Gastrocnemius medialis (tissue), 4 donors: ENCODE measurements around the gene IL36B. TPM values are rescaled to one million over a fixed set of nuclear protein-coding genes. Genes with fewer than 3 reads are reported as not detected.

Source experiments
- ATAC-seq, 2 donors: fragments of 150-250 bp; one replicate each; pipeline ENCODE4 v1.9.1; 2016
- DNase-seq, 2 donors: peaks; one replicate each; pipeline ENCODE4 v3.0.0-alpha.2; 2019
- H3K27ac ChIP-seq, 4 donors: fragments of 200-600 bp; sonication (generic); 1 replicate in 1 of 4; 2 replicates in 3 of 4; pipeline ENCODE4 v1.5.1; 2016 to 2018; ENCODE audit warnings: mild to moderate bottlenecking in 2 of 4, moderate library complexity in 1 of 4
- H3K27me3 ChIP-seq, 3 donors: fragments of 200-600 bp; sonication (generic) in 2 of 3; 1 replicate in 1 of 3; 2 replicates in 2 of 3; pipeline versions ENCODE4 v1.5.1 to v1.6.0; 2016 to 2019; ENCODE audit warnings: mild to moderate bottlenecking in 1 of 3, moderate library complexity in 1 of 3
- H3K36me3 ChIP-seq, 2 donors: fragments of 200-600 bp; sonication (generic) in 1 of 2; one replicate each; pipeline ENCODE4 v1.5.1; 2017 to 2018
- H3K4me1 ChIP-seq, 2 donors: fragments of 200-600 bp; sonication (generic) in 1 of 2; one replicate each; pipeline ENCODE4 v1.5.1; 2016 to 2017; ENCODE audit warnings: mild to moderate bottlenecking in 2 of 2
- H3K4me3 ChIP-seq, 4 donors: fragments of 200-600 bp; sonication (generic) in 3 of 4; 1 replicate in 1 of 4; 2 replicates in 3 of 4; pipeline ENCODE4 v1.5.1; 2016 to 2019; ENCODE audit warnings: mild to moderate bottlenecking in 2 of 4
- H3K9me3 ChIP-seq, 3 donors: fragments of 200-600 bp; sonication (generic) in 2 of 3; 1 replicate in 1 of 3; 2 replicates in 2 of 3; pipeline ENCODE4 v1.5.1; 2016 to 2019
- POLR2A ChIP-seq, 2 donors: fragments of 450-650 bp; IDR thresholded peaks; one replicate each; pipeline ENCODE4 v1.6.1; 2017; ENCODE audit warnings: antibody characterized with exemption in 2 of 2, mild to moderate bottlenecking in 2 of 2, moderate library complexity in 2 of 2
- in situ Hi-C, 4 donors: fragments of 200-750 bp; cut with MboI; loops; one replicate each; pipeline versions ENCODE4 v1.15.0 to v1.8.0; 2017; ENCODE audit warnings: low sequenced_read_pairs in 4 of 4
- intact Hi-C: fragments of 100-400 bp; cut with DNase I; formaldehyde crosslinking; loops from one replicate; pipeline ENCODE4 v1.15.1; 2023; ENCODE audit warnings: low total_unique reads
- total RNA-seq, 4 donors: library from RNA; depleted of rRNA; stranded (reverse); fragments of >200 nt; gene quantifications; one replicate each; pipeline versions ENCODE4 v1.1.0 to v1.2.3, GENCODE V29; 2016
- TF ChIP-seq, protein P1 (sequence below), 5 experiments: fragments of 450-650 bp in 3 of 5; fragments of 200-600 bp in 2 of 5; sonication (generic) in 2 of 5; IDR thresholded peaks in 4 of 5; conservative IDR thresholded peaks in 1 of 5; 1 replicate in 4 of 5; 2 replicates in 1 of 5; pipeline ENCODE4 v1.5.1; 2016 to 2019; ENCODE audit warnings: antibody characterized with exemption in 5 of 5, mild to moderate bottlenecking in 3 of 5, moderate library complexity in 3 of 5

Gene IL36B
- total RNA-seq, 4 donors from 2014 or later = not detected

GRCh38 chr2:113093613-113093977 is 40.9 kb upstream of the IL36B start:
- H3K9me3 ChIP-seq = no peaks in the 10 kb centered on the region
- TF ChIP-seq POLR2A (IDR thresholded peaks at IDR 0.05) = no peak
- TF ChIP-seq, protein P1, sequence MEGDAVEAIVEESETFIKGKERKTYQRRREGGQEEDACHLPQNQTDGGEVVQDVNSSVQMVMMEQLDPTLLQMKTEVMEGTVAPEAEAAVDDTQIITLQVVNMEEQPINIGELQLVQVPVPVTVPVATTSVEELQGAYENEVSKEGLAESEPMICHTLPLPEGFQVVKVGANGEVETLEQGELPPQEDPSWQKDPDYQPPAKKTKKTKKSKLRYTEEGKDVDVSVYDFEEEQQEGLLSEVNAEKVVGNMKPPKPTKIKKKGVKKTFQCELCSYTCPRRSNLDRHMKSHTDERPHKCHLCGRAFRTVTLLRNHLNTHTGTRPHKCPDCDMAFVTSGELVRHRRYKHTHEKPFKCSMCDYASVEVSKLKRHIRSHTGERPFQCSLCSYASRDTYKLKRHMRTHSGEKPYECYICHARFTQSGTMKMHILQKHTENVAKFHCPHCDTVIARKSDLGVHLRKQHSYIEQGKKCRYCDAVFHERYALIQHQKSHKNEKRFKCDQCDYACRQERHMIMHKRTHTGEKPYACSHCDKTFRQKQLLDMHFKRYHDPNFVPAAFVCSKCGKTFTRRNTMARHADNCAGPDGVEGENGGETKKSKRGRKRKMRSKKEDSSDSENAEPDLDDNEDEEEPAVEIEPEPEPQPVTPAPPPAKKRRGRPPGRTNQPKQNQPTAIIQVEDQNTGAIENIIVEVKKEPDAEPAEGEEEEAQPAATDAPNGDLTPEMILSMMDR (IDR thresholded peaks at IDR 0.05 in 4 of 5, conservative IDR thresholded peaks at IDR 0.05 in 1 of 5) = no peak
- no peaks in the 10 kb centered on the region for H3K27me3 ChIP-seq
- no peak overlapping the region for H3K27ac ChIP-seq
- no peak for DNase-seq
- intact Hi-C loops = no loop called here
- ATAC-seq = no peak
- H3K4me1 ChIP-seq = no peaks in the 10 kb centered on the region
- H3K36me3 ChIP-seq = no peaks in the 10 kb centered on the region
- H3K4me3 ChIP-seq = no peak overlapping the region
- in situ Hi-C loops = no loop called here

DNA sequence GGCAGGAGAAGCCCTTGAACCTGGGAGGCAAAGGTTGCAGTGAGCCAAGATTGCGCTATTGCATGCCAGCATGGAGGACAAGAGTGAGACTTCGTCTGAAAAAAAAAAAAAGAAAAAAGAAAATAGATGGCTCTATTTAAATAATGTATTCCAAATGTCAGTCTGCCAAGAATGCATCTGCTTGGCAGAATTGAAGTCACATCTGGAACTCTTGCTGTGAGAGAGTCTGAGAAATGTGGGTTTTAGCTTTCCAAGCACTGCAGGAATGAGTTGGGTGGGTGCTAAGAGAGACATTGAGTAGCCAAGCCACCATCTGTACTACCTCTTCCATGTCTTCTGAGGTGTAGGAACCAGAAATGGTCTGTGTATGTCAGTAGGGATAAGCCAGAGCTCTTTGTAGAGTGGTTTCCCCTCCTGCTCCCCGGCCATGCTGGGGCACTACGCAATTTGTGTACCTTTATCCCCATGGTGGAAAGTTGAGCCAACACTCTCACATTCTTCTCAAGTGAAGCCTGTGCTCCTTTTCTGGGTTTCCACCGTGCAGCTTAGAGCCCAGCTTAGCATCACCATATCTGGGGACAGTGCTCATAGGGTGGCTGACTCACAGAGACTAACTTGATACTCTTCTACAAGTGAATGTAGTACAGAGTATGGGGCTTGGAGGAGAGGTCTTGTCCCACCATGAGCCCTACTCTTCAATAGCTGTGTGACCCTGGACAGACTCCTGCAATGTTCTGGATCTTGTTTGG is 40.4 kb upstream of the IL36B start:
- intact Hi-C loops = no loop called here
- TF ChIP-seq, protein P1 (IDR thresholded peaks at IDR 0.05 in 4 of 5, conservative IDR thresholded peaks at IDR 0.05 in 1 of 5) = no peak
- no peak for TF ChIP-seq POLR2A (IDR thresholded peaks at IDR 0.05)
- DNase-seq (no peak), ATAC-seq (no peak)
- no peaks in the 10 kb centered on the region for H3K9me3 ChIP-seq
- no peak overlapping the region for H3K4me3 ChIP-seq
- in situ Hi-C loops = no loop called here
- H3K36me3 ChIP-seq = no peaks in the 10 kb centered on the region
- H3K4me1 ChIP-seq = no peaks in the 10 kb centered on the region
- H3K27me3 ChIP-seq = no peaks in the 10 kb centered on the region
- H3K27ac ChIP-seq = no peak overlapping the region

DNA sequence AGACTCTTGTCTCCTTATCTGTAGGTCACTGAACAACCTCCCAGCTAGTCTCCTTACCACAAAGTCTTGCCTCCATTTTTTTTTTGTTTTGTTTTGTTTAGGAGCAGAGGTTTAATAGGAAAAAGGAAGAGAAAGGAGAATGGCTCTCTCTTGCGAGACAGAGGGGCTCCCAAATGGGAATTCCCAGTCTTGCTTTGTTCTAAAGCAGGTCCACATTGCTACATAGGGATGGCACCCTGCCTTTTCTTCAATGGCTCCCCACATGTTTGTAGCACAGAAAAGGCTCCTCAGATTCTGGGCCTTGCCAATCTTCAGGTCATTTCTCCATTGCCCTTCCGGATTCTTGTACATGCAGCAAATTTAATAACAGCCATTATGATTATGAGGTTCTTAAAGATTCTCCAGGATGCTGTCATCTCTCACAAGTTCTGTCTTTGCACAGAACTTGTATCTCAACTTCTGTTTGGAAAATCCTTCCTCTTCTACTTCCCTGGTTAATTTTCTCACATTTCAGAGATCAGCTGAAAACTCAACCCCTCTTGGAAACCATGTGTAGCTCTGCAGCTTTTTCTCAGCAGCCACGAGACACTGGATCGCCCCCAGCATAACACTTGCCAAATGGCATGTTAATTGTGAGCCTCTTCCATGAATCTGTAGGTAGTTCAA is 38.7 kb upstream of the IL36B start:
- H3K4me3 ChIP-seq = no peak overlapping the region
- TF ChIP-seq POLR2A (IDR thresholded peaks at IDR 0.05) = no peak
- TF ChIP-seq, protein P1 (IDR thresholded peaks at IDR 0.05 in 4 of 5, conservative IDR thresholded peaks at IDR 0.05 in 1 of 5) = no peak
- DNase-seq = no peak
- H3K27me3 ChIP-seq = no peaks in the 10 kb centered on the region
- no peaks in the 10 kb centered on the region for H3K4me1 ChIP-seq
- H3K27ac ChIP-seq = no peak overlapping the region
- in situ Hi-C loops = no loop called here
- no peaks in the 10 kb centered on the region for H3K9me3 ChIP-seq
- intact Hi-C loops = no loop called here
- no peak for ATAC-seq
- H3K36me3 ChIP-seq = no peaks in the 10 kb centered on the region

DNA sequence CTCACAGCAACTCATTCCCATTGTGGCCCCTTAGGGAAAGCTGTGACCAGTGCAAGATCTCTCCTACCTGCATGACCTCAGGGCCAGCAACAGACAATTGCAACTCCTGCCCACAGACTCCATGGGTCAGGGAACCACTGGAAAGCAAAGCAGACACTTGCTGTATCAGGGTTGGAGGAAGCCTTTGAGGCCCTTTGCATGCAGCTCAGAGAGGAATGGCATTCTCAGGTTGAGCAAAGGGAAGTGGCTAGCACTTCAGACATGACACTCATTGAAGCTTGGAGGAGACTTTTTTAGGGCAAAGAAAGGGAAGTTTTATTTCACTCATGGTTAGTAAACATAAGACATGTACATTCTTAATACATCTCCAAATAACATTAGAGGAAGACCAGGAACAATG is 37.2 kb upstream of the IL36B start:
- TF ChIP-seq, protein P1 (IDR thresholded peaks at IDR 0.05 in 4 of 5, conservative IDR thresholded peaks at IDR 0.05 in 1 of 5) = no peak
- no peak for TF ChIP-seq POLR2A (IDR thresholded peaks at IDR 0.05)
- no peak overlapping the region for H3K27ac ChIP-seq
- in situ Hi-C loops (no loop called here), intact Hi-C loops (no loop called here)
- no peaks in the 10 kb centered on the region for H3K9me3 ChIP-seq
- DNase-seq = no peak
- ATAC-seq = no peak
- no peaks in the 10 kb centered on the region for H3K27me3 ChIP-seq
- no peak overlapping the region for H3K4me3 ChIP-seq
- H3K4me1 ChIP-seq = no peaks in the 10 kb centered on the region
- H3K36me3 ChIP-seq = no peaks in the 10 kb centered on the region
